Heart right ventricle (tissue), 16 donors: ENCODE results near the gene KCNQ5. TPM values are rescaled to one million over a fixed set of nuclear protein-coding genes. Genes with fewer than 3 reads are reported as not detected.

Experiments used
- ATAC-seq, 8 donors: fragments of 200-7000 bp; cut with Tn5 transposase; one replicate each; pipeline ENCODE4 v1.9.1; 2020; ENCODE audit warnings: mild to moderate bottlenecking in 8 of 8, moderate library complexity in 8 of 8, moderate number of reproducible peaks in 1 of 8
- DNase-seq, 2 donors: peaks; one replicate each; pipeline ENCODE4 v3.0.0-alpha.2; 2020
- H3K27ac ChIP-seq, 10 donors: fragments of 200-600 bp; sonication (generic) in 2 of 10; one replicate each; pipeline versions ENCODE4 v1.5.0 to v1.8.0; 2020 to 2022; ENCODE audit warnings: mild to moderate bottlenecking in 3 of 10
- H3K27me3 ChIP-seq, 7 donors: fragments of 200-600 bp; one replicate each; pipeline ENCODE4 v1.8.0; 2021 to 2022; ENCODE audit warnings: mild to moderate bottlenecking in 2 of 7
- H3K36me3 ChIP-seq, 9 donors: fragments of 200-600 bp; sonication (generic) in 1 of 9; one replicate each; pipeline versions ENCODE4 v1.5.0 to v1.8.0; 2020 to 2022; ENCODE audit warnings: mild to moderate bottlenecking in 2 of 9
- H3K4me1 ChIP-seq, 9 donors: fragments of 200-600 bp; sonication (generic) in 1 of 9; one replicate each; pipeline versions ENCODE4 v1.5.0 to v1.8.0; 2020 to 2022; ENCODE audit warnings: mild to moderate bottlenecking in 4 of 9
- H3K4me3 ChIP-seq, 10 donors: fragments of 200-600 bp; sonication (generic) in 2 of 10; one replicate each; pipeline versions ENCODE4 v1.5.0 to v1.8.0; 2020 to 2022; ENCODE audit warnings: mild to moderate bottlenecking in 7 of 10, moderate library complexity in 2 of 10
- H3K9me3 ChIP-seq, 11 donors: fragments of 200-600 bp in 10 of 11; sonication (generic) in 2 of 11; one replicate each; pipeline versions ENCODE4 v1.5.0 to v1.8.0; 2013 to 2022; ENCODE audit warnings: mild to moderate bottlenecking in 2 of 11, control low read depth in 1 of 11, moderate library complexity in 1 of 11
- CTCF ChIP-seq, 9 donors: fragments of 200-600 bp; sonication (generic) in 2 of 9; IDR thresholded peaks; one replicate each; pipeline versions ENCODE4 v1.5.0 to v1.8.0; 2021 to 2022; ENCODE audit warnings: antibody characterized with exemption in 9 of 9, mild to moderate bottlenecking in 5 of 9, moderate library complexity in 1 of 9
- WGBS, 2 donors: extraction: QIAGEN DNeasy Blood & Tissue Kit; methylation state at CpG; one replicate each; pipeline ENCODE4 v1.1.7; 2013; ENCODE audit warnings: inconsistent platforms in 1 of 2; 5-methylcytosine and 5-hydroxymethylcytosine counted together
- intact Hi-C, 10 donors: fragments of 100-400 bp; cut with DNase I; formaldehyde crosslinking; loops; one replicate each; pipeline versions ENCODE4 v1.11.1 to v1.14.2; 2022
- polyA plus RNA-seq, 2 donors: library from polyadenylated mRNA; stranded (reverse); fragments of 200-250 nt; gene quantifications; one replicate each; pipeline ENCODE4 v1.2.3, GENCODE V29; 2013
- total RNA-seq, 10 donors: library from RNA; stranded (reverse); fragmentation: NEBNext Ultra II Directional in 3 of 10; extraction: Animal tissue kit (Norgen Biotek cat#: 25700) in 3 of 10; gene quantifications; one replicate each; pipeline versions ENCODE4 v1.2.1 to v1.2.4, GENCODE V29; 2021 to 2023
- donor health status: Arrhythmogenic right ventricular cardiomyopathy.
- donor health status: ischemic (EF 13 %, LVEDD 7.1; RV severe dilation, severe dysfunction).
- donor health status: healthy with polysubstance abuse.
- donor health status: DM: no; HTN: yes; CAD: no.
- donor health status: DM: no; HTN: no; CAD: no.
- donor health status: ischemic (EF 25% LVEDD 6.9; RV normal size, moderate dysfunction).
- donor health status: ischemic (EF 25% LVEDD 5.7; RV mildly dilated, moderate dysfunction).
- donor health status: healthy.
- donor health status: DM: yes; HTN: yes; CAD: no.
- donor health status: Ischemic cardiomyopathy.
- donor health status: ischemic (EF 35%, LVEDD 5.7; RV mildly dilated, moderate dysfunction).
- donor health status: nonischemic (EF 11% LVEDD 7.7; RV severe dilation, severe dysfunction).
- donor health status: DM: yes; HTN: yes; CAD: no.
- donor health status: PGD.
- donor health status: ischemic (EF 29% LVEDD 5.4; RV normal size, mild dysfunction).
- donor health status: nonischemic (EF 23%, LVEDD 6.1; RV moderate dilation, normal function).

Gene KCNQ5
- total and polyA plus RNA-seq, 12 donors = under 0.01 to 0.15 (median 0.12) TPM; not detected in 9

DNA sequence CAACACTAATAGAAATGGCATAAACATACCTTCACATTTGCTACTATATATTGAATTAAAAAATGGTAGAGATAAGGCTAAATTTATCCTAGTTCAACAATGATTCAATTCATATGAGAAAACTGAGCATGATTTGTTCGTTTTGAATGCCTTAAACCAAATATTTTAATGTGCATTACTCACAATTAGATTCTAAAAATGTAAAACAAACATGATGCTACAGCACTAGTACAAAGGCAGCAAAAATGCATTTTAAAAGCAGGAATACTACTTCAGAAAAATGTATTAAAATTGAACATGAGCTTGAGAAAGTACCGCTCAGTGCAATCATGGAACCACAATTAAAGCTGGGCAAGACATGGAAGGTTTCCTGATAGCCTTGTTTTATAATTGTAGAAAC, 195.3 kb downstream of the KCNQ5 start:
- ATAC-seq = no peak
- no peaks in the 10 kb centered on the region for H3K4me1 ChIP-seq
- intact Hi-C loops = no loop called here

GRCh38 chr6:72819609-72820008, 197.7 kb downstream of the KCNQ5 start:
- Histone ChIP-seq H3K27ac (no peak overlapping the region), H3K4me1 (no peaks in the 10 kb centered on the region), H3K36me3 (no peaks in the 10 kb centered on the region), H3K9me3 (no peaks in the 10 kb centered on the region), H3K4me3 (no peak overlapping the region), H3K27me3 (no peaks in the 10 kb centered on the region)
- ATAC-seq = no peak
- DNase-seq = no peak
- 69 to 73% methylated on average over 2 of the region's 2 CpGs for WGBS, 2 donors
- no peak for TF ChIP-seq CTCF (IDR thresholded peaks at IDR 0.05)
- intact Hi-C loops = no loop called here

More for the DNA sequence above, 195.3 kb downstream of the KCNQ5 start:
- 75 to 81% methylated on average over 2 of the region's 2 CpGs for WGBS, 2 donors
- H3K27me3 ChIP-seq = no peaks in the 10 kb centered on the region
- DNase-seq = no peak
- no peaks in the 10 kb centered on the region for H3K36me3 ChIP-seq
- H3K27ac ChIP-seq = no peak overlapping the region
- H3K4me3 ChIP-seq = no peak overlapping the region
- H3K9me3 ChIP-seq = no peaks in the 10 kb centered on the region
- TF ChIP-seq CTCF (IDR thresholded peaks at IDR 0.05) = no peak

- Histone ChIP-seq H3K27me3 (no peaks in the 10 kb centered on the region), H3K4me3 (no peak overlapping the region), H3K27ac (no peak overlapping the region), H3K36me3 (no peaks in the 10 kb centered on the region), H3K4me1 (no peaks in the 10 kb centered on the region), H3K9me3 (no peaks in the 10 kb centered on the region)
- no peak for TF ChIP-seq CTCF (IDR thresholded peaks at IDR 0.05)
- 53 to 85% methylated on average over 3 of the region's 3 CpGs for WGBS, 2 donors
- ATAC-seq = no peak
- intact Hi-C loops = no loop called here
- no peak for DNase-seq
Measured at GRCh38 chr6:72820153-72820552, 198.3 kb downstream of the KCNQ5 start.

GRCh38 chr6:72820906-72821305, 199.0 kb downstream of the KCNQ5 start:
- 50 to 51% methylated on average over 1 of the region's 1 CpG for WGBS, 2 donors
- no peaks in the 10 kb centered on the region for H3K9me3 ChIP-seq
- intact Hi-C loops = no loop called here
- no peak for DNase-seq
- no peaks in the 10 kb centered on the region for H3K36me3 ChIP-seq
- H3K27ac ChIP-seq = no peak overlapping the region
- H3K4me3 ChIP-seq = no peak overlapping the region
- no peaks in the 10 kb centered on the region for H3K27me3 ChIP-seq
- no peaks in the 10 kb centered on the region for H3K4me1 ChIP-seq
- ATAC-seq = no peak
- TF ChIP-seq CTCF (IDR thresholded peaks at IDR 0.05) = no peak

- WGBS, 2 donors = 53 to 61% methylated on average over 1 of the region's 1 CpG
- intact Hi-C loops = no loop called here
- ATAC-seq (no peak), DNase-seq (no peak)
- Histone ChIP-seq H3K27me3 (no peaks in the 10 kb centered on the region), H3K27ac (no peak overlapping the region), H3K9me3 (no peaks in the 10 kb centered on the region), H3K36me3 (no peaks in the 10 kb centered on the region), H3K4me1 (no peaks in the 10 kb centered on the region), H3K4me3 (no peak overlapping the region)
- TF ChIP-seq CTCF (IDR thresholded peaks at IDR 0.05) = no peak
Measured at GRCh38 chr6:72822023-72822422, 200.2 kb downstream of the KCNQ5 start.
